Ovary (tissue), 3 donors: ENCODE results near the gene NTRK2.

ENCODE experiments used
- EP300 ChIP-seq: sonication (generic); formaldehyde crosslinking; IDR thresholded peaks from one replicate; pipeline ENCODE4 v1.6.1; 2017; ENCODE audit warnings: antibody characterized with exemption
- POLR2A ChIP-seq: fragments of 450-650 bp; IDR thresholded peaks from one replicate; pipeline ENCODE4 v1.6.1; 2017; ENCODE audit warnings: antibody characterized with exemption, mild to moderate bottlenecking, moderate library complexity
- TF ChIP-seq, protein P1 (sequence below), 3 donors: fragments of 450-650 bp in 2 of 3; fragments of 200-600 bp in 1 of 3; IDR thresholded peaks; one replicate each; pipeline versions ENCODE4 v1.5.1 to v1.8.0; 2016 to 2022; ENCODE audit warnings: antibody characterized with exemption in 3 of 3, mild to moderate bottlenecking in 1 of 3
- donor health status: DM: no; HTN: no; CAD: no.

DNA sequence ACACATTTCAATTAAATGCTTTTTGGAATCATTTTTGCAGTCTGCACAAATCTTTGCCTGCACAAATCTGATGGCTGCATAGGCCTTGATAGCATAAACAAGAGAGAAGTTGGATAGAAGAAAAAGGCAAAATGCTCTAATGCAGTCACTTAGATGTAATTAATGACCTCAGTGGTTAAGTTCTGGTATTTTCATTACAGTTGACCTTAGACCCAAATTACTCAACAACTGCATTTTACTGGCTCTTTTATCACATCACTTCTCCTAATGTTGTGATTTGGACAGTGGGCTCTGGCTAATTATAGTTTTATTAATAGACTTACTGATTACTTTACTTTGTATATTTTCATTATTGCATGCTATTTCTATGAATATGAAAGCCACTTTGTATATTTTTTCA, 34.3 kb downstream of the NTRK2 start:
- TF ChIP-seq, protein P1, sequence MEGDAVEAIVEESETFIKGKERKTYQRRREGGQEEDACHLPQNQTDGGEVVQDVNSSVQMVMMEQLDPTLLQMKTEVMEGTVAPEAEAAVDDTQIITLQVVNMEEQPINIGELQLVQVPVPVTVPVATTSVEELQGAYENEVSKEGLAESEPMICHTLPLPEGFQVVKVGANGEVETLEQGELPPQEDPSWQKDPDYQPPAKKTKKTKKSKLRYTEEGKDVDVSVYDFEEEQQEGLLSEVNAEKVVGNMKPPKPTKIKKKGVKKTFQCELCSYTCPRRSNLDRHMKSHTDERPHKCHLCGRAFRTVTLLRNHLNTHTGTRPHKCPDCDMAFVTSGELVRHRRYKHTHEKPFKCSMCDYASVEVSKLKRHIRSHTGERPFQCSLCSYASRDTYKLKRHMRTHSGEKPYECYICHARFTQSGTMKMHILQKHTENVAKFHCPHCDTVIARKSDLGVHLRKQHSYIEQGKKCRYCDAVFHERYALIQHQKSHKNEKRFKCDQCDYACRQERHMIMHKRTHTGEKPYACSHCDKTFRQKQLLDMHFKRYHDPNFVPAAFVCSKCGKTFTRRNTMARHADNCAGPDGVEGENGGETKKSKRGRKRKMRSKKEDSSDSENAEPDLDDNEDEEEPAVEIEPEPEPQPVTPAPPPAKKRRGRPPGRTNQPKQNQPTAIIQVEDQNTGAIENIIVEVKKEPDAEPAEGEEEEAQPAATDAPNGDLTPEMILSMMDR (IDR thresholded peaks at IDR 0.05), result no peak
- TF ChIP-seq POLR2A (no peak), EP300 (no peak)
